Measurements from ENCODE around the gene JPH3. TPM values are rescaled to one million over a fixed set of nuclear protein-coding genes. Genes with fewer than 3 reads are reported as not detected.
"Not testable (repeated sequence)": the region's sequence is repeated elsewhere in the genome, so short reads cannot be mapped to it uniquely, and the experiment has no call there.

JPH3 gene
- total RNA-seq, 4 donors from 2014 or later, result not detected

- H3K9me3 ChIP-seq, result no peaks in the 10 kb centered on the region
- peaks cover 4% of the 10 kb centered on the region in 3 donors for H3K27me3 ChIP-seq
- peaks cover 4 to 6% of the 10 kb centered on the region in 2 donors for H3K4me1 ChIP-seq
- DNase-seq (no peak), ATAC-seq (no peak)
- no peak overlapping the region for H3K4me3 ChIP-seq
- in situ Hi-C loops (cut with MboI; ENCODE audit: low sequenced_read_pairs in 4 of 4), result no loop called here
- H3K27ac ChIP-seq, result no peak overlapping the region
- TF ChIP-seq POLR2A (IDR thresholded peaks at IDR 0.05), result no peak
- TF ChIP-seq, protein P1, sequence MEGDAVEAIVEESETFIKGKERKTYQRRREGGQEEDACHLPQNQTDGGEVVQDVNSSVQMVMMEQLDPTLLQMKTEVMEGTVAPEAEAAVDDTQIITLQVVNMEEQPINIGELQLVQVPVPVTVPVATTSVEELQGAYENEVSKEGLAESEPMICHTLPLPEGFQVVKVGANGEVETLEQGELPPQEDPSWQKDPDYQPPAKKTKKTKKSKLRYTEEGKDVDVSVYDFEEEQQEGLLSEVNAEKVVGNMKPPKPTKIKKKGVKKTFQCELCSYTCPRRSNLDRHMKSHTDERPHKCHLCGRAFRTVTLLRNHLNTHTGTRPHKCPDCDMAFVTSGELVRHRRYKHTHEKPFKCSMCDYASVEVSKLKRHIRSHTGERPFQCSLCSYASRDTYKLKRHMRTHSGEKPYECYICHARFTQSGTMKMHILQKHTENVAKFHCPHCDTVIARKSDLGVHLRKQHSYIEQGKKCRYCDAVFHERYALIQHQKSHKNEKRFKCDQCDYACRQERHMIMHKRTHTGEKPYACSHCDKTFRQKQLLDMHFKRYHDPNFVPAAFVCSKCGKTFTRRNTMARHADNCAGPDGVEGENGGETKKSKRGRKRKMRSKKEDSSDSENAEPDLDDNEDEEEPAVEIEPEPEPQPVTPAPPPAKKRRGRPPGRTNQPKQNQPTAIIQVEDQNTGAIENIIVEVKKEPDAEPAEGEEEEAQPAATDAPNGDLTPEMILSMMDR (IDR thresholded peaks at IDR 0.05 in 4 of 5, conservative IDR thresholded peaks at IDR 0.05 in 1 of 5), result no peak
- intact Hi-C loops (cut with DNase I; ENCODE audit: low total_unique reads), result no loop called here
- no peaks in the 10 kb centered on the region for H3K36me3 ChIP-seq
Measured at GRCh38 chr16:87571868-87572244, 30.5 kb upstream of the JPH3 start.

GRCh38 chr16:87572959-87573358 lies 29.3 kb upstream of the JPH3 start:
- intact Hi-C loops (cut with DNase I; ENCODE audit: low total_unique reads) (no loop called here), in situ Hi-C loops (cut with MboI; ENCODE audit: low sequenced_read_pairs in 4 of 4) (no loop called here)

GRCh38 chr16:87575027-87575804 lies 27.1 kb upstream of the JPH3 start:
- no peak for ATAC-seq
- no peak for DNase-seq
- Histone ChIP-seq H3K9me3 (no peaks in the 10 kb centered on the region), H3K27me3 (peaks cover 0 to under 1% (median 0%) of the 10 kb centered on the region in 3 donors), H3K36me3 (no peaks in the 10 kb centered on the region), H3K27ac (no peak overlapping the region), H3K4me1 (peaks cover 4 to 6% of the 10 kb centered on the region in 2 donors), H3K4me3 (no peak overlapping the region)
- TF ChIP-seq, protein P1 (IDR thresholded peaks at IDR 0.05 in 4 of 5, conservative IDR thresholded peaks at IDR 0.05 in 1 of 5), result no peak
- TF ChIP-seq POLR2A (IDR thresholded peaks at IDR 0.05), result no peak
- in situ Hi-C loops (cut with MboI; ENCODE audit: low sequenced_read_pairs in 4 of 4), result no loop called here
- intact Hi-C loops (cut with DNase I; ENCODE audit: low total_unique reads), result no loop called here

More at GRCh38 chr16:87572959-87573358, 29.3 kb upstream of the JPH3 start:
- H3K4me1 ChIP-seq, result peaks cover 4 to 6% of the 10 kb centered on the region in 2 donors
- TF ChIP-seq POLR2A (IDR thresholded peaks at IDR 0.05), result no peak
- TF ChIP-seq, protein P1 (IDR thresholded peaks at IDR 0.05 in 4 of 5, conservative IDR thresholded peaks at IDR 0.05 in 1 of 5), result no peak
- no peak for ATAC-seq
- H3K36me3 ChIP-seq, result no peaks in the 10 kb centered on the region
- H3K9me3 ChIP-seq, result no peaks in the 10 kb centered on the region
- no peak overlapping the region for H3K27ac ChIP-seq
- H3K4me3 ChIP-seq, result no peak overlapping the region
- peaks cover 4% of the 10 kb centered on the region in 3 donors for H3K27me3 ChIP-seq
- DNase-seq, result no peak

DNA sequence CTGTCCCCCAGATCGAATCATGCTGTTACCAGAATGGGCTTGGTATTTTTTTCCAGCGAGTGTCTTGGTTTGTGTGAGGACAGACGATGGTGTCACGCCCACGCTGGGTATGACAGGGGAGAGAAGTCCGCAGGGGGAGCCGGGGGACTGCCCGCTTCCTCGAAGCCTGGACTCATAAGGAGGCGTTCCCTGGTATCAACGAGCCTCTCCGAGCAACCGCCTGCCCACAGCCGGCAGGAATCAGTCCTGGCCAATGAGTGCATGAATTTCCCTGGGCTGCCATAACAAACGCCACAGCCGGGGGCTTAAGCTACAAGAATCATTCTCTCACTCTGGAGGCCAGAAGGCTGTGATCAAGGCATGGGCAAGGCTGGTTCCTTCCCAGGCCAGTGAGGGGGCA lies 26.1 kb upstream of the JPH3 start:
- Histone ChIP-seq H3K4me1 (peaks cover under 1 to 2% of the 10 kb centered on the region in 2 donors), H3K36me3 (no peaks in the 10 kb centered on the region), H3K27me3 (no peaks in the 10 kb centered on the region), H3K27ac (no peak overlapping the region), H3K4me3 (no peak overlapping the region), H3K9me3 (no peaks in the 10 kb centered on the region)
- intact Hi-C loops (cut with DNase I; ENCODE audit: low total_unique reads) (no loop called here), in situ Hi-C loops (cut with MboI; ENCODE audit: low sequenced_read_pairs in 4 of 4) (no loop called here)
- TF ChIP-seq, protein P1 (IDR thresholded peaks at IDR 0.05 in 4 of 5, conservative IDR thresholded peaks at IDR 0.05 in 1 of 5), result no peak
- no peak for TF ChIP-seq POLR2A (IDR thresholded peaks at IDR 0.05)
- DNase-seq, result no peak
- no peak for ATAC-seq

DNA sequence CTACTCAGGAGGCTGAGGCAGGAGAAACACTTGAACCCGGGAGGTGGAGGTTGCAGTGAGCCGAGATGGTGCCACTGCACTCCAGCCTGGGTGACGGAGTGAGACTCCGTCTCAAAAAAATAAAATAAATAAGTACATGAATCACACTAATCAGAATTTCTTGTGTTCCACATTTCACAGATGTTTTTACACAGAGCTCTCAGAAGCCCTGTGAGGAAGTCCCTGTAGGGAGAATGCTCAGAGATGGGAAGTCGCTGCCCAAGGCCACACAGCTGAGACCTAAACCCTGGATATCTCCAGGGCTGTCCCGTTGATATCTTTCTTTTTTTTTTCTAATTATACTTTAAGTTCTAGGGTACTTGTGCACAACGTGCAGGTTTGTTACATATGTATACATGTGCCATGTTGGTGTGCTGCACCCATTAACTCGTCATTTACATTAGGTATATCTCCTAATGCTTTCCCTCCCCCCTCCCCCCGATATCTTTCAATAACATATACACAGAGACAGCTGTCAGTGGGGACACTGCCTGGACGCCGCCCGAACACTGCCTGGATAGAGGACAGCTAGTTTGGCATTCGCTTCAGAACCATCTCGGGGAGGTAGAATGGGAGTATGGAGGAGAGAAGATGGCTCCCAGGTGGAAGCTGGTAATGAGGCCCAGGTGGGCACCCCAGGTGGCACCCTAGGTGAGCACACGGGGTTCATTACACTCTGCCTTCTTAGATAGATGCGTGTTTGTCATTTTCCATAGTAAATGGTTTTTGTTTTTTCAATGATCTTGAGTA lies 24.0 kb upstream of the JPH3 start:
- H3K27me3 ChIP-seq; H3K36me3 ChIP-seq; ATAC-seq; H3K27ac ChIP-seq; H3K4me3 ChIP-seq; H3K9me3 ChIP-seq; intact Hi-C loops (cut with DNase I; ENCODE audit: low total_unique reads); DNase-seq; in situ Hi-C loops (cut with MboI; ENCODE audit: low sequenced_read_pairs in 4 of 4): not testable (repeated sequence)
- H3K4me1 ChIP-seq, result peaks cover 8 to 11% of the 10 kb centered on the region in 2 donors
